BJ (cell line): ENCODE data around the gene PRSS56. TPM values are rescaled to one million over a fixed set of nuclear protein-coding genes. Genes with fewer than 3 reads are reported as not detected.

Experiments
- CTCF ChIA-PET: fragments of 350-600 bp; formaldehyde crosslinking; extraction: SDS; loops from one replicate; lab custom pipeline; 2021; ENCODE audit warnings: antibody characterized with exemption, inconsistent platforms; lab: Yijun Ruan, JAX
- POLR2A ChIA-PET: fragments of 300-600 bp; sonication (Branson Sonifier 250); formaldehyde crosslinking; extraction: SDS; loops from one replicate; lab custom pipeline; 2021; ENCODE audit warnings: antibody characterized with exemption; lab: Charles Lee
- DNase-seq: peaks from one replicate; pipeline ENCODE4 v3.0.0-alpha.2; 2011; ENCODE audit warnings: low read depth
- H3K27me3 ChIP-seq: 2 replicates; pipeline ENCODE4 v1.6.0; 2011; ENCODE audit warnings: low read length; ENCODE audit not compliant: control insufficient read depth, insufficient read depth
- H3K36me3 ChIP-seq: 2 replicates; pipeline ENCODE4 v1.5.1; 2011; ENCODE audit warnings: low read length; ENCODE audit not compliant: control insufficient read depth, insufficient read depth
- H3K4me3 ChIP-seq: 2 replicates; pipeline ENCODE4 v1.5.1; 2011; ENCODE audit warnings: low read depth, mild to moderate bottlenecking, control low read depth, low read length
- polyA plus RNA-seq: library from polyadenylated mRNA; depleted of rRNA; stranded (reverse); fragments of >200 nt; gene quantifications from 2 replicates; pipeline ENCODE4 v1.2.3, GENCODE V29; 2011
- TF ChIP-seq, protein P1 (sequence below): IDR thresholded peaks from 2 replicates; pipeline ENCODE4 v1.5.1; 2011; ENCODE audit warnings: low read depth, mild to moderate bottlenecking, control low read depth, inconsistent platforms, low read length, moderate library complexity; ENCODE audit not compliant: insufficient read depth

PRSS56 gene
- polyA plus RNA-seq, 1 experiment: not detected

DNA sequence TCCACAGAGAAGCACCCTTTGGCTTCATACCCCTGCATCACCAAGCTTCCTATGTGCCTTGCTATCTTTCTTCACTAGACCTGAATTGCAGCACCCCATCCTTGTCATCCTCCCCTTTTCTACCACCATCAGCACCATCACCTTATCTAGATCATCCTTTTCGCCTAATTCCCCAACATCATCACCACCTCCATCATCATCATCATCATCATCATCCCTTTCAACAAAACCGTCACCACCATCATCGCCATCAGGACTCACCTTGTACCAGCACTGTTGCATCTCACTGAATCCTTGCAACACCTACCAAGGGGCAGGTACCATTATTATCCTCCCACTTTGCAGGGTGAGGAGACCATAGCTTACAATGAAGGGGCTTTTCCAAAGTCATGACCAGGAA lies 21.7 kb upstream of the PRSS56 start:
- no peak overlapping the region for H3K4me3 ChIP-seq
- POLR2A ChIA-PET: no interaction called here
- H3K36me3 ChIP-seq: no peaks in the 10 kb centered on the region
- DNase-seq: no peak
- CTCF ChIA-PET: no interaction called here
- H3K27me3 ChIP-seq: peaks cover 14% of the 10 kb centered on the region
- TF ChIP-seq, protein P1, sequence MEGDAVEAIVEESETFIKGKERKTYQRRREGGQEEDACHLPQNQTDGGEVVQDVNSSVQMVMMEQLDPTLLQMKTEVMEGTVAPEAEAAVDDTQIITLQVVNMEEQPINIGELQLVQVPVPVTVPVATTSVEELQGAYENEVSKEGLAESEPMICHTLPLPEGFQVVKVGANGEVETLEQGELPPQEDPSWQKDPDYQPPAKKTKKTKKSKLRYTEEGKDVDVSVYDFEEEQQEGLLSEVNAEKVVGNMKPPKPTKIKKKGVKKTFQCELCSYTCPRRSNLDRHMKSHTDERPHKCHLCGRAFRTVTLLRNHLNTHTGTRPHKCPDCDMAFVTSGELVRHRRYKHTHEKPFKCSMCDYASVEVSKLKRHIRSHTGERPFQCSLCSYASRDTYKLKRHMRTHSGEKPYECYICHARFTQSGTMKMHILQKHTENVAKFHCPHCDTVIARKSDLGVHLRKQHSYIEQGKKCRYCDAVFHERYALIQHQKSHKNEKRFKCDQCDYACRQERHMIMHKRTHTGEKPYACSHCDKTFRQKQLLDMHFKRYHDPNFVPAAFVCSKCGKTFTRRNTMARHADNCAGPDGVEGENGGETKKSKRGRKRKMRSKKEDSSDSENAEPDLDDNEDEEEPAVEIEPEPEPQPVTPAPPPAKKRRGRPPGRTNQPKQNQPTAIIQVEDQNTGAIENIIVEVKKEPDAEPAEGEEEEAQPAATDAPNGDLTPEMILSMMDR: no peak

DNA sequence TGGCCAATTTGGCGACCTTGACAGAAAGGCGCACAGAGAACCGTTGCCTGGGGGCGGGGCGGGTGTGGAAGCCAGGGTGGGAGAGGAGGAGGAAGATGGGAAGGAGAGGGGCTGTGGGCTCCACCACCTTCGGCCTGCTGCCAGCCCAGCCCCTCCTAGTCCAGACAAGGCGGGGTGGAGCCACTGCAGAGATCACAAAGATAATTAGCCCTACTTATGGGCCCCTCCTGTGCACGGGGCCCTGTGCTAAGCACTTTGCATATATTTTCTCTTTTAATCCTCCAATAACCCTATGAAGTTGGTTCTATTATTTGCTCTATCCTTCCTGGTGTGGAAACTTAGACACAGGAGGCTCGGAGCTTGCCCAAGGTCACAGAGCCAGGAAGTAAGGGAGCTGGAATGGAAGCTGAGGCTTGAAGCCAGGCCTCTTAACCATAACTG lies 18.8 kb upstream of the PRSS56 start:
- TF ChIP-seq, protein P1: no peak
- ChIA-PET POLR2A (no interaction called here), CTCF (interaction anchor here (0.6 to 0.8 kb wide), 2 partner anchors 14 to 611 kb away, joined by 3 read pairs; no protein-coding TSS in a partner anchor)
- H3K27me3 ChIP-seq: peaks cover 36% of the 10 kb centered on the region
- no peaks in the 10 kb centered on the region for H3K36me3 ChIP-seq
- DNase-seq: no peak
- no peak overlapping the region for H3K4me3 ChIP-seq

DNA sequence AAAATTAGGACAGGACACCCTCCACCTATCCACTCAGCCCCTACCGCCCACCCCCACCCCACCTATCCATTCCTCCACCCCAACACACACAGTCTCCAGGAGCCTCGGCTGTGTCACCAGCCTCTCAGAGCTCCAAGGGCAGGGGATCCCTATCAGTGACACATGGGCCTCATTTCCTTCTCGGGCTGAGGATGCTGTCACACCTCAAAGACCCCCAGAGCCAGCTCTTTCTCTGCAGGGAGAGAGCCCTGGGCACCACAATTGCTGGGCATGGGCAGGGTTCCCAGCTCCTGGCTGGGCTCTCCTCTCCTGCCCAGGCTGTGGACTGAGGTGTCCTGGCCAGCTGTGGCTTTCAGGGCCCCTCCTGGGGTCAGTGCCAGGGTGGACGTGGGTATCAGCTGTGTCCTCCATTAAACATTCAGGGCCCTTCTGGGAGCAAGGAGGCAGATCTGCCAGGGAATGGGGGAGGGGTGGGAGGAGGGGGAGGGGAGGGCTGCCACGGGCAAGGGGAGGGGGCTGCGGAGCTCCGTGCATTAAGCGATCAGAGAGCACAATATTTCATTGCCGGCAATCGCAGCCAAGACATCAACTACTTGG lies 18.3 kb upstream of the PRSS56 start:
- Histone ChIP-seq H3K4me3 (no peak overlapping the region), H3K36me3 (no peaks in the 10 kb centered on the region), H3K27me3 (peaks cover 36% of the 10 kb centered on the region)
- DNase-seq: no peak
- TF ChIP-seq, protein P1: no peak
- POLR2A ChIA-PET: no interaction called here
- CTCF ChIA-PET: interaction anchor here (0.6 to 0.8 kb wide), 2 partner anchors 14 to 611 kb away, joined by 3 read pairs; no protein-coding TSS in a partner anchor

DNA sequence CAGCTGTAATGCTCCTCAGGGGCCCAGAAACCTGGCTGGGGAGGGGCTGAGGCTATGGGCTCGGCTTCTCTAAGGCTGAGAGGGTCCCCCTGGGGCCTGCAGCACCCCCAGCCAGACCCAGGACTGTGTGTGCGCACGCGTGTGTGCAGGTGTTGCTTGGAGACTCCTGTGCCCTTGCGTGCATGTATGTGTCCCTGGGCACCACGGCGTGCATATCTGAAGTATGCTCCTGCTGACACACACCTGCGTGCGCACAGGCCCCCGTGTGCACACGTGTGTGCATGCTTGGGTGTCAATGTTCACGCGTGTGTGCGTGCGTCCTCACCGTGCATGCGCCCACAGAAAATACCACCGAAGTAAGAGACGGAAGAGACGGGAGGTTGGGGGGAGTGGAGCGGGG lies 17.7 kb upstream of the PRSS56 start:
- DNase-seq: no peak
- POLR2A ChIA-PET: no interaction called here
- CTCF ChIA-PET: no interaction called here
- H3K36me3 ChIP-seq: no peaks in the 10 kb centered on the region
- TF ChIP-seq, protein P1: no peak
- H3K4me3 ChIP-seq: no peak overlapping the region
- peaks cover 39% of the 10 kb centered on the region for H3K27me3 ChIP-seq

DNA sequence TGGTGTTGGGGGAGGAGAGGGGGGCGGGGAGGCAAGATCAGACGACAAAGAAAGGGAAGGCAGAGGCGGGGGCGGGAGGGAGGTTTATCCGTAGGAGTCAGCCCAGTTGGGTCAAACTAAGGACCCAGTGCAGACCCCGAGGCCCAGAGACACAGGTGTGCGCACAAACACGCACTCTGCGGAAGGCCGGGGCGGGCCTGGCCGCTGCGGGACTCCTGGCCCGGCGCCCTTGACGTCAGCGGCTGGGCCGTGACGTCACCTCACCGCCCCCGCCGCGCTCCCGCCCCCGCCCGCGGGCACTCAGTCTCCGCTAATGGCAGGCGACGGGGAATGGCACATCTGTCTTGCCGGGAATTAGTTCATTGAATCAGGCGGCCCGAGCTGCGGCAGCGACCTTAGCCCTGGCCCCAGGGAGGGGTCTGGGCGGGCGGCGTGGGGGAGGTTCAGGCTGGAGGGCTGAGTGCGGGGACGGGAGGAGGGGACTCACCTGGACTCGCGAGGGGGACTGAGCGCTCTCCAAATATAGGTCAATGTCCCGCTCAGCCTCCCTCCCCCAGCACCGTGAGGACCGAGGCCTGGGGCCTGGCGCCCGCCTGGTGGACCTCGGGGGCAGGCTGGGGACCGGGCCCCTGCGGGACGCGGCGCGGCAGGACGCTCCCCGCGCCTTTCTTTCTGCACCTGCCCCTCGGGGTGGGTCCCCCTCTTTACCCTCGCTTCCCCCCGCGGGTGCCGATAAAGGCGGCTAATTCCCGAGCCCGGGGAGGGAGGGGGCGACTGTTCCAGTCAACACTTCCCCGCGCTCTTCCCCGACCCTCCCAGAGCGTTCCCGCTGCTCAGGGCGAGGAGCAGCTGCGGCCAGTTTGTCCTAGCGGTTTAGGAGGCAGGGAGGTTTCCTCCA lies 17.0 kb upstream of the PRSS56 start:
- peak overlapping the region; percentile 4; the same call in 1 of the 2 replicates for H3K4me3 ChIP-seq
- no peaks in the 10 kb centered on the region for H3K36me3 ChIP-seq
- TF ChIP-seq, protein P1: no peak
- ChIA-PET POLR2A (no interaction called here), CTCF (interaction anchor here (0.7 kb wide), 1 partner anchor 19 kb away, joined by 3 read pairs; no protein-coding TSS in a partner anchor)
- no peak for DNase-seq
- peaks cover 41% of the 10 kb centered on the region for H3K27me3 ChIP-seq
